ENCODE measurements around the gene VAV3. TPM values are rescaled to one million over a fixed set of nuclear protein-coding genes. Genes with fewer than 3 reads are reported as not detected.

The VAV3 gene
- total and polyA plus RNA-seq, 9 of the 15 experiments (the other 6 are each of a cell fraction or from before 2014, with no cell fraction given), result not detected

- CTCF ChIA-PET (ENCODE audit: low intra/inter-chr PET ratio), result no interaction called here
- DNase-seq (ENCODE audit: extremely low read depth in 1 of 4, low spot score in 3 of 4) (no peak), ATAC-seq (no peak), FAIRE-seq (no peak)
- Histone ChIP-seq H3K4me3 (no peak overlapping the region), H4K20me1 (replicated peaks; ENCODE audit: control insufficient read depth, insufficient read depth, low read length) (no peaks in the 10 kb centered on the region), H3K9ac (ENCODE audit: insufficient read depth in 1 of 2, low read depth in 2 of 2, low read length in 2 of 2) (no peak overlapping the region), H3K27me3 (ENCODE audit: control insufficient read depth in 2 of 2, insufficient read depth in 2 of 2, low read length in 2 of 2) (peaks cover 0 to 6% of the 10 kb centered on the region in 2 experiments; a peak in 4 of 5 replicates), H2AFZ (ENCODE audit: low read depth, low read length) (no peak overlapping the region), H3K27ac (ENCODE audit: extremely low read depth, low read depth, low read length) (no peak overlapping the region), H3K36me3 (ENCODE audit: control insufficient read depth, insufficient read depth, low read length) (no peaks in the 10 kb centered on the region), H3K9me1 (ENCODE audit: control insufficient read depth, insufficient read depth, low read length) (no peaks in the 10 kb centered on the region), H3K4me1 (replicated peaks in 1 of 2; ENCODE audit: control insufficient read depth in 2 of 2, insufficient read depth in 2 of 2, low read length in 2 of 2) (no peaks in the 10 kb centered on the region), H3K9me3 (replicated peaks; ENCODE audit: control insufficient read depth, insufficient read depth, low read depth, low read length) (no peaks in the 10 kb centered on the region), H3K4me2 (ENCODE audit: insufficient read depth, low read length) (no peak overlapping the region), H3K79me2 (ENCODE audit: control insufficient read depth, insufficient read depth, low read length) (no peaks in the 10 kb centered on the region)
- in situ Hi-C loops (cut with MboI), result no loop called here
- no TSS peak for BruUV-seq (replicated peaks)
- WGBS (ENCODE audit: insufficient coverage, low coverage, missing lambda C conversion rate), result 3% methylated on average over 8 of the region's 8 CpGs
- intact Hi-C loops (cut with micrococcal nuclease), result no loop called here
- no peak for TF ChIP-seq PTRF (tag; IDR thresholded peaks at IDR 0.05)
- no peak for TF ChIP-seq ZNF584 (CRISPR knock-in tag; IDR thresholded peaks at IDR 0.05; ENCODE audit: low read depth)
- no peak for TF ChIP-seq FOXJ2 (tag; IDR thresholded peaks at IDR 0.05)
- no peak for TF ChIP-seq SRSF3 (IDR thresholded peaks at IDR 0.05; ENCODE audit: insufficient read depth, low read length)
- TF ChIP-seq CAMTA2 (CRISPR knock-in tag; conservative IDR thresholded peaks at IDR 0.05), result no peak
- TF ChIP-seq PBX2 (CRISPR knock-in tag; IDR thresholded peaks at IDR 0.05; ENCODE audit: low read depth), result no peak
- TF ChIP-seq PBX2 (tag; conservative IDR thresholded peaks at IDR 0.05; ENCODE audit: low read depth), result no peak
- TF ChIP-seq ZNF449 (CRISPR knock-in tag; IDR thresholded peaks at IDR 0.05), result no peak
- no peak for TF ChIP-seq ELF4 (CRISPR knock-in tag; IDR thresholded peaks at IDR 0.05)
- no peak for TF ChIP-seq POU5F1 (IDR thresholded peaks at IDR 0.05; ENCODE audit: borderline replicate concordance, low read depth, low read length, partially characterized antibody)
- TF ChIP-seq RBBP5 (IDR thresholded peaks at IDR 0.05; ENCODE audit: borderline replicate concordance, insufficient read depth, low read length, poor library complexity, severe bottlenecking), result no peak
- TF ChIP-seq POLR2B (IDR thresholded peaks at IDR 0.05; ENCODE audit: low read depth, partially characterized antibody), result no peak
- POLR2A ChIA-PET, result no interaction called here
Observed at GRCh38 chr1:107991371-107992066, 26.5 kb upstream of the VAV3 start.
